ENCODE measurements around the gene IFT81. TPM values are rescaled to one million over a fixed set of nuclear protein-coding genes. Genes with fewer than 3 reads are reported as not detected.
A peak's percentile ranks its signal among the peaks of the same experiment; 100 is the strongest.

The IFT81 gene
- total RNA-seq, 1 experiment from 2014 or later: 10.5 TPM

DNA sequence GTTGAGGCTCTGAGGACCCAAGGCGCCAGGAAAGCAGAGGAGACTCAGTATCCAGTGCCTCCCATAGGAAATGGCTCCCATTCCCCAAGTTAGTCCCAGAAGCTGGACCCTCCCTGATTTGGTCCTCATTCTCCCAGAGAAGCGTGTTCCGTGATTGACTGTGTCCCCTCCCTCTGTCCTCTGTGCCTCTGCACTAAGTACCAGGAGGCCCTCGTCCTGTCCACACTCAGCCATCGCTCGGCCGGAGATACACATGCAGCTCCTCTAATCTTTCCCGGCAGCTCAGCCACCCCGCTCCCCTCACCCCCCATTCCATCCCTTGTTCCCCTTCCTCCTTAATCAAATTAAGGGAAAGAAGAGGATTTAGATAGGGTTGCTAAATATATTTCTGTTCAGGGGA is 128.6 kb downstream of the IFT81 start (continued):
- TF ChIP-seq, protein P1, sequence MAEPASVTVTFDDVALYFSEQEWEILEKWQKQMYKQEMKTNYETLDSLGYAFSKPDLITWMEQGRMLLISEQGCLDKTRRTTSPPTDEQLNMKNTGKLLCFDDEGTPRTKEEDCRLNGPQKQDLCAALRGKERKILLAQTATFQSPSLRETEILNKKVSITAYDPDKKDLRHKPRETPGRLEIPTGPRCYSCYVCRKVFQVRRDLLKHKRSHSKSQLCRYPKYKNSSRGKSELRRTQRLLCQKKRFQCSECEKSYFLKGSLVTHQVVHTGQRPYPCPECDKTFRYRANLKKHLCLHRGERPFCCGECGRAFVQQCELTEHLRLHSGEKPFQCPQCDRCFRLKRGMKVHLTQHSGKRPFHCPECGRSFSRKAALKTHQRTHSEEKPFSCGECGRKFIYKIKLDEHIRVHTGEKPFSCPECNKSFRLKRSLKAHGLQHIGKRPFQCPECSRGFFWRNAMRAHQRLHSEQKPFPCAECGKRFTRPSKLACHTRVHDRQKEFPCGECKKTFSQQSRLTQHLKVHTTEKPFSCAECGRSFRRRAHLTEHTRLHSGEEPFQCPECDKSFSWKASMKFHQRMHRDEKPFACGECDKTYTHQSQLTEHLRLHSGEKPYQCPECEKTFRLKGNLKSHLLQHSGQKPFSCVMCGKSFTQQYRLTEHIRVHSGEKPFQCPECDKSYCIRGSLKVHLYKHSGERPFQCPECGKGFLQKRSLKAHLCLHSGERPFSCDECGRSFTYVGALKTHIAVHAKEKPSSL (CRISPR knock-in tag; conservative IDR thresholded peaks at IDR 0.05): no peak
- TF ChIP-seq ESRRA (CRISPR knock-in tag; IDR thresholded peaks at IDR 0.05; ENCODE audit: borderline replicate concordance) (no peak), ZNF317 (CRISPR knock-in tag; IDR thresholded peaks at IDR 0.05; ENCODE audit: borderline replicate concordance, low read depth) (no peak), ZNF138 (CRISPR knock-in tag; conservative IDR thresholded peaks at IDR 0.05) (no peak), ZNF671 (CRISPR knock-in tag; IDR thresholded peaks at IDR 0.05) (no peak)
- TF ChIP-seq, protein P2, sequence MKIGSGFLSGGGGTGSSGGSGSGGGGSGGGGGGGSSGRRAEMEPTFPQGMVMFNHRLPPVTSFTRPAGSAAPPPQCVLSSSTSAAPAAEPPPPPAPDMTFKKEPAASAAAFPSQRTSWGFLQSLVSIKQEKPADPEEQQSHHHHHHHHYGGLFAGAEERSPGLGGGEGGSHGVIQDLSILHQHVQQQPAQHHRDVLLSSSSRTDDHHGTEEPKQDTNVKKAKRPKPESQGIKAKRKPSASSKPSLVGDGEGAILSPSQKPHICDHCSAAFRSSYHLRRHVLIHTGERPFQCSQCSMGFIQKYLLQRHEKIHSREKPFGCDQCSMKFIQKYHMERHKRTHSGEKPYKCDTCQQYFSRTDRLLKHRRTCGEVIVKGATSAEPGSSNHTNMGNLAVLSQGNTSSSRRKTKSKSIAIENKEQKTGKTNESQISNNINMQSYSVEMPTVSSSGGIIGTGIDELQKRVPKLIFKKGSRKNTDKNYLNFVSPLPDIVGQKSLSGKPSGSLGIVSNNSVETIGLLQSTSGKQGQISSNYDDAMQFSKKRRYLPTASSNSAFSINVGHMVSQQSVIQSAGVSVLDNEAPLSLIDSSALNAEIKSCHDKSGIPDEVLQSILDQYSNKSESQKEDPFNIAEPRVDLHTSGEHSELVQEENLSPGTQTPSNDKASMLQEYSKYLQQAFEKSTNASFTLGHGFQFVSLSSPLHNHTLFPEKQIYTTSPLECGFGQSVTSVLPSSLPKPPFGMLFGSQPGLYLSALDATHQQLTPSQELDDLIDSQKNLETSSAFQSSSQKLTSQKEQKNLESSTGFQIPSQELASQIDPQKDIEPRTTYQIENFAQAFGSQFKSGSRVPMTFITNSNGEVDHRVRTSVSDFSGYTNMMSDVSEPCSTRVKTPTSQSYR (CRISPR knock-in tag; IDR thresholded peaks at IDR 0.05): no peak
- TF ChIP-seq, protein P3, sequence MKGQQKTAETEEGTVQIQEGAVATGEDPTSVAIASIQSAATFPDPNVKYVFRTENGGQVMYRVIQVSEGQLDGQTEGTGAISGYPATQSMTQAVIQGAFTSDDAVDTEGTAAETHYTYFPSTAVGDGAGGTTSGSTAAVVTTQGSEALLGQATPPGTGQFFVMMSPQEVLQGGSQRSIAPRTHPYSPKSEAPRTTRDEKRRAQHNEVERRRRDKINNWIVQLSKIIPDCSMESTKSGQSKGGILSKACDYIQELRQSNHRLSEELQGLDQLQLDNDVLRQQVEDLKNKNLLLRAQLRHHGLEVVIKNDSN (CRISPR knock-in tag; IDR thresholded peaks at IDR 0.05): no peak
- TF ChIP-seq, protein P4, sequence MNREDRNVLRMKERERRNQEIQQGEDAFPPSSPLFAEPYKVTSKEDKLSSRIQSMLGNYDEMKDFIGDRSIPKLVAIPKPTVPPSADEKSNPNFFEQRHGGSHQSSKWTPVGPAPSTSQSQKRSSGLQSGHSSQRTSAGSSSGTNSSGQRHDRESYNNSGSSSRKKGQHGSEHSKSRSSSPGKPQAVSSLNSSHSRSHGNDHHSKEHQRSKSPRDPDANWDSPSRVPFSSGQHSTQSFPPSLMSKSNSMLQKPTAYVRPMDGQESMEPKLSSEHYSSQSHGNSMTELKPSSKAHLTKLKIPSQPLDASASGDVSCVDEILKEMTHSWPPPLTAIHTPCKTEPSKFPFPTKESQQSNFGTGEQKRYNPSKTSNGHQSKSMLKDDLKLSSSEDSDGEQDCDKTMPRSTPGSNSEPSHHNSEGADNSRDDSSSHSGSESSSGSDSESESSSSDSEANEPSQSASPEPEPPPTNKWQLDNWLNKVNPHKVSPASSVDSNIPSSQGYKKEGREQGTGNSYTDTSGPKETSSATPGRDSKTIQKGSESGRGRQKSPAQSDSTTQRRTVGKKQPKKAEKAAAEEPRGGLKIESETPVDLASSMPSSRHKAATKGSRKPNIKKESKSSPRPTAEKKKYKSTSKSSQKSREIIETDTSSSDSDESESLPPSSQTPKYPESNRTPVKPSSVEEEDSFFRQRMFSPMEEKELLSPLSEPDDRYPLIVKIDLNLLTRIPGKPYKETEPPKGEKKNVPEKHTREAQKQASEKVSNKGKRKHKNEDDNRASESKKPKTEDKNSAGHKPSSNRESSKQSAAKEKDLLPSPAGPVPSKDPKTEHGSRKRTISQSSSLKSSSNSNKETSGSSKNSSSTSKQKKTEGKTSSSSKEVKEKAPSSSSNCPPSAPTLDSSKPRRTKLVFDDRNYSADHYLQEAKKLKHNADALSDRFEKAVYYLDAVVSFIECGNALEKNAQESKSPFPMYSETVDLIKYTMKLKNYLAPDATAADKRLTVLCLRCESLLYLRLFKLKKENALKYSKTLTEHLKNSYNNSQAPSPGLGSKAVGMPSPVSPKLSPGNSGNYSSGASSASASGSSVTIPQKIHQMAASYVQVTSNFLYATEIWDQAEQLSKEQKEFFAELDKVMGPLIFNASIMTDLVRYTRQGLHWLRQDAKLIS (CRISPR knock-in tag; IDR thresholded peaks at IDR 0.05; ENCODE audit: borderline replicate concordance): no peak

DNA sequence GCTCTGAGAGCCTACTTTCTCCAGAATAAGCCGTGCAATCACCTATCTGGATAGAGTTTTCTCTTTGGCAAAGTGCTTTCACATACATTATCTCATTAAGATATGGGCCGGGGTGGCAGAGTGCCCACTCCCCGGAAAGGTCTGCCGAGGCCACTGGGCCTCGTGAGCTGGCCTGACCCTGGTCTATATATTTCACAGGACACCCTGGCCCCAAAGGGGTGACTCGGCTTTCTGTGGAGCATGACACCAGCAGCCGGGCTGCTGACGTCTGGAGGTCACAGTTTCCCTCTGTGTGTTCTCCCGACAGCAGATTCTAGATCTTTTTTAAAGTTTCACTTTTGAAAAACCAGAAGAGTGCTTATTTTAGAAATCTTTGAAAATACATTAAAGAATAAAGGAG is 129.0 kb downstream of the IFT81 start:
- 0 out of 2 replicates have a peak overlapping the region, but pooled peaks have one; percentile 11 for H3K27ac Mint-ChIP-seq
- no peaks in the 10 kb centered on the region for H3K9me3 Mint-ChIP-seq
- H3K27me3 Mint-ChIP-seq (ENCODE audit: low read depth): no peaks in the 10 kb centered on the region
- no peak overlapping the region for H3K4me3 Mint-ChIP-seq
- DNase-seq (ENCODE audit: low spot score): no peak
- CTCF ChIA-PET: no interaction called here
- no peak for ATAC-seq
- H3K36me3 Mint-ChIP-seq: no peaks in the 10 kb centered on the region
- POLR2A ChIA-PET: no interaction called here
- H3K4me1 Mint-ChIP-seq: 0 out of 2 replicates have a peak, but pooled peaks cover 3% of the 10 kb centered on the region
- TF ChIP-seq, protein P5, sequence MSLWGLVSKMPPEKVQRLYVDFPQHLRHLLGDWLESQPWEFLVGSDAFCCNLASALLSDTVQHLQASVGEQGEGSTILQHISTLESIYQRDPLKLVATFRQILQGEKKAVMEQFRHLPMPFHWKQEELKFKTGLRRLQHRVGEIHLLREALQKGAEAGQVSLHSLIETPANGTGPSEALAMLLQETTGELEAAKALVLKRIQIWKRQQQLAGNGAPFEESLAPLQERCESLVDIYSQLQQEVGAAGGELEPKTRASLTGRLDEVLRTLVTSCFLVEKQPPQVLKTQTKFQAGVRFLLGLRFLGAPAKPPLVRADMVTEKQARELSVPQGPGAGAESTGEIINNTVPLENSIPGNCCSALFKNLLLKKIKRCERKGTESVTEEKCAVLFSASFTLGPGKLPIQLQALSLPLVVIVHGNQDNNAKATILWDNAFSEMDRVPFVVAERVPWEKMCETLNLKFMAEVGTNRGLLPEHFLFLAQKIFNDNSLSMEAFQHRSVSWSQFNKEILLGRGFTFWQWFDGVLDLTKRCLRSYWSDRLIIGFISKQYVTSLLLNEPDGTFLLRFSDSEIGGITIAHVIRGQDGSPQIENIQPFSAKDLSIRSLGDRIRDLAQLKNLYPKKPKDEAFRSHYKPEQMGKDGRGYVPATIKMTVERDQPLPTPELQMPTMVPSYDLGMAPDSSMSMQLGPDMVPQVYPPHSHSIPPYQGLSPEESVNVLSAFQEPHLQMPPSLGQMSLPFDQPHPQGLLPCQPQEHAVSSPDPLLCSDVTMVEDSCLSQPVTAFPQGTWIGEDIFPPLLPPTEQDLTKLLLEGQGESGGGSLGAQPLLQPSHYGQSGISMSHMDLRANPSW (CRISPR knock-in tag; conservative IDR thresholded peaks at IDR 0.05; ENCODE audit: low read depth): no peak
- no peak for TF ChIP-seq FOXJ3 (CRISPR knock-in tag; IDR thresholded peaks at IDR 0.05; ENCODE audit: borderline replicate concordance)
- TF ChIP-seq, protein P6, sequence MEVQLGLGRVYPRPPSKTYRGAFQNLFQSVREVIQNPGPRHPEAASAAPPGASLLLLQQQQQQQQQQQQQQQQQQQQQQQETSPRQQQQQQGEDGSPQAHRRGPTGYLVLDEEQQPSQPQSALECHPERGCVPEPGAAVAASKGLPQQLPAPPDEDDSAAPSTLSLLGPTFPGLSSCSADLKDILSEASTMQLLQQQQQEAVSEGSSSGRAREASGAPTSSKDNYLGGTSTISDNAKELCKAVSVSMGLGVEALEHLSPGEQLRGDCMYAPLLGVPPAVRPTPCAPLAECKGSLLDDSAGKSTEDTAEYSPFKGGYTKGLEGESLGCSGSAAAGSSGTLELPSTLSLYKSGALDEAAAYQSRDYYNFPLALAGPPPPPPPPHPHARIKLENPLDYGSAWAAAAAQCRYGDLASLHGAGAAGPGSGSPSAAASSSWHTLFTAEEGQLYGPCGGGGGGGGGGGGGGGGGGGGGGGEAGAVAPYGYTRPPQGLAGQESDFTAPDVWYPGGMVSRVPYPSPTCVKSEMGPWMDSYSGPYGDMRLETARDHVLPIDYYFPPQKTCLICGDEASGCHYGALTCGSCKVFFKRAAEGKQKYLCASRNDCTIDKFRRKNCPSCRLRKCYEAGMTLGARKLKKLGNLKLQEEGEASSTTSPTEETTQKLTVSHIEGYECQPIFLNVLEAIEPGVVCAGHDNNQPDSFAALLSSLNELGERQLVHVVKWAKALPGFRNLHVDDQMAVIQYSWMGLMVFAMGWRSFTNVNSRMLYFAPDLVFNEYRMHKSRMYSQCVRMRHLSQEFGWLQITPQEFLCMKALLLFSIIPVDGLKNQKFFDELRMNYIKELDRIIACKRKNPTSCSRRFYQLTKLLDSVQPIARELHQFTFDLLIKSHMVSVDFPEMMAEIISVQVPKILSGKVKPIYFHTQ (CRISPR knock-in tag; IDR thresholded peaks at IDR 0.05): no peak
- TF ChIP-seq, protein P7, sequence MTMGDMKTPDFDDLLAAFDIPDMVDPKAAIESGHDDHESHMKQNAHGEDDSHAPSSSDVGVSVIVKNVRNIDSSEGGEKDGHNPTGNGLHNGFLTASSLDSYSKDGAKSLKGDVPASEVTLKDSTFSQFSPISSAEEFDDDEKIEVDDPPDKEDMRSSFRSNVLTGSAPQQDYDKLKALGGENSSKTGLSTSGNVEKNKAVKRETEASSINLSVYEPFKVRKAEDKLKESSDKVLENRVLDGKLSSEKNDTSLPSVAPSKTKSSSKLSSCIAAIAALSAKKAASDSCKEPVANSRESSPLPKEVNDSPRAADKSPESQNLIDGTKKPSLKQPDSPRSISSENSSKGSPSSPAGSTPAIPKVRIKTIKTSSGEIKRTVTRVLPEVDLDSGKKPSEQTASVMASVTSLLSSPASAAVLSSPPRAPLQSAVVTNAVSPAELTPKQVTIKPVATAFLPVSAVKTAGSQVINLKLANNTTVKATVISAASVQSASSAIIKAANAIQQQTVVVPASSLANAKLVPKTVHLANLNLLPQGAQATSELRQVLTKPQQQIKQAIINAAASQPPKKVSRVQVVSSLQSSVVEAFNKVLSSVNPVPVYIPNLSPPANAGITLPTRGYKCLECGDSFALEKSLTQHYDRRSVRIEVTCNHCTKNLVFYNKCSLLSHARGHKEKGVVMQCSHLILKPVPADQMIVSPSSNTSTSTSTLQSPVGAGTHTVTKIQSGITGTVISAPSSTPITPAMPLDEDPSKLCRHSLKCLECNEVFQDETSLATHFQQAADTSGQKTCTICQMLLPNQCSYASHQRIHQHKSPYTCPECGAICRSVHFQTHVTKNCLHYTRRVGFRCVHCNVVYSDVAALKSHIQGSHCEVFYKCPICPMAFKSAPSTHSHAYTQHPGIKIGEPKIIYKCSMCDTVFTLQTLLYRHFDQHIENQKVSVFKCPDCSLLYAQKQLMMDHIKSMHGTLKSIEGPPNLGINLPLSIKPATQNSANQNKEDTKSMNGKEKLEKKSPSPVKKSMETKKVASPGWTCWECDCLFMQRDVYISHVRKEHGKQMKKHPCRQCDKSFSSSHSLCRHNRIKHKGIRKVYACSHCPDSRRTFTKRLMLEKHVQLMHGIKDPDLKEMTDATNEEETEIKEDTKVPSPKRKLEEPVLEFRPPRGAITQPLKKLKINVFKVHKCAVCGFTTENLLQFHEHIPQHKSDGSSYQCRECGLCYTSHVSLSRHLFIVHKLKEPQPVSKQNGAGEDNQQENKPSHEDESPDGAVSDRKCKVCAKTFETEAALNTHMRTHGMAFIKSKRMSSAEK (CRISPR knock-in tag; IDR thresholded peaks at IDR 0.05; ENCODE audit: borderline replicate concordance): no peak
- TF ChIP-seq, protein P8, sequence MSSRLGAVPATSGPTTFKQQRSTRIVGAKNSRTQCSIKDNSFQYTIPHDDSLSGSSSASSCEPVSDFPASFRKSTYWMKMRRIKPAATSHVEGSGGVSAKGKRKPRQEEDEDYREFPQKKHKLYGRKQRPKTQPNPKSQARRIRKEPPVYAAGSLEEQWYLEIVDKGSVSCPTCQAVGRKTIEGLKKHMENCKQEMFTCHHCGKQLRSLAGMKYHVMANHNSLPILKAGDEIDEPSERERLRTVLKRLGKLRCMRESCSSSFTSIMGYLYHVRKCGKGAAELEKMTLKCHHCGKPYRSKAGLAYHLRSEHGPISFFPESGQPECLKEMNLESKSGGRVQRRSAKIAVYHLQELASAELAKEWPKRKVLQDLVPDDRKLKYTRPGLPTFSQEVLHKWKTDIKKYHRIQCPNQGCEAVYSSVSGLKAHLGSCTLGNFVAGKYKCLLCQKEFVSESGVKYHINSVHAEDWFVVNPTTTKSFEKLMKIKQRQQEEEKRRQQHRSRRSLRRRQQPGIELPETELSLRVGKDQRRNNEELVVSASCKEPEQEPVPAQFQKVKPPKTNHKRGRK (CRISPR knock-in tag; IDR thresholded peaks at IDR 0.05; ENCODE audit: borderline replicate concordance): no peak
